Kidney (tissue), 14 donors: Measurements from ENCODE around the gene GPRIN3. TPM values are rescaled to one million over a fixed set of nuclear protein-coding genes. Genes with fewer than 3 reads are reported as not detected.

Source experiments
- DNase-seq, 5 donors: peaks; one replicate each; pipeline ENCODE4 v3.0.0-alpha.2; 2013 to 2020
- FAIRE-seq: peaks from 2 replicates; lab custom pipeline; 2012; peaks lifted over from hg19 to GRCh38; lab: Jason Lieb, UNC
- H3K27ac ChIP-seq, 2 donors: one replicate each; pipeline ENCODE4 v1.7.0; 2013; ENCODE audit warnings: low read depth in 2 of 2, low read length in 2 of 2, inconsistent platforms in 1 of 2
- H3K27me3 ChIP-seq: one replicate; pipeline ENCODE4 v1.7.1; 2013; ENCODE audit warnings: low read length, inconsistent platforms; ENCODE audit not compliant: control insufficient read depth, insufficient read depth
- H3K36me3 ChIP-seq, 3 donors: one replicate each; pipeline versions ENCODE4 v1.7.0 to v1.7.1; 2013; ENCODE audit warnings: low read length in 3 of 3, control low read depth in 1 of 3, inconsistent platforms in 1 of 3; ENCODE audit not compliant: insufficient read depth in 3 of 3, control insufficient read depth in 2 of 3
- H3K4me1 ChIP-seq, 3 donors: one replicate each; pipeline versions ENCODE4 v1.7.0 to v1.7.1; 2013; ENCODE audit warnings: low read length in 3 of 3, inconsistent platforms in 1 of 3, low read depth in 1 of 3; ENCODE audit not compliant: control insufficient read depth in 2 of 3, insufficient read depth in 2 of 3
- H3K4me3 ChIP-seq, 3 donors: one replicate each; pipeline versions ENCODE4 v1.7.0 to v1.8.1; 2013; ENCODE audit warnings: low read length in 3 of 3, control low read depth in 1 of 3, inconsistent platforms in 1 of 3
- H3K9ac ChIP-seq, 3 donors: one replicate each; pipeline versions ENCODE4 v1.7.0 to v1.7.1; 2013; ENCODE audit warnings: low read length in 3 of 3, control low read depth in 1 of 3, inconsistent platforms in 1 of 3
- H3K9me3 ChIP-seq, 3 donors: one replicate each; pipeline versions ENCODE4 v1.7.0 to v1.7.1; 2013; ENCODE audit warnings: low read length in 3 of 3, control low read depth in 1 of 3, inconsistent platforms in 1 of 3; ENCODE audit not compliant: control insufficient read depth in 2 of 3, insufficient read depth in 1 of 3
- intact Hi-C: fragments of 100-400 bp; cut with DNase I; formaldehyde crosslinking; loops from one replicate; pipeline ENCODE4 v1.11.1; 2022
- polyA plus RNA-seq: library from polyadenylated mRNA; stranded (reverse); fragments of 350-450 nt; fragmentation: Illumina TruSeq; extraction: RNeasy Lipid Tissue Mini Kit (QIAGEN cat#74804); gene quantifications from one replicate; pipeline ENCODE4 v1.2.3, GENCODE V29; 2014; ENCODE audit warnings: low read depth, low replicate concordance; ENCODE audit not compliant: insufficient read depth
- total RNA-seq: library from RNA; stranded (reverse); fragmentation: NEBNext Ultra II Directional; extraction: Animal tissue kit (Norgen Biotek cat#: 25700); gene quantifications from one replicate; pipeline ENCODE4 v1.2.1, GENCODE V29; 2021
- TF ChIP-seq, protein P1 (sequence below): IDR thresholded peaks from 3 replicates; pipeline ENCODE4 v1.5.1; 2012; ENCODE audit warnings: mild to moderate bottlenecking, moderate library complexity, borderline replicate concordance; ENCODE audit not compliant: insufficient read depth; ENCODE audit errors: extremely low read depth
- donor health status: control.
- donor health status: control.
- donor health status: control.
- donor health status: control.
- donor health status: control.
- donor health status: DM: yes; HTN: yes; CAD: no.
- donor health status: Normal renal cell carcinoma (clear cell type).

The GPRIN3 gene
- total and polyA plus RNA-seq, 2 donors from 2014 or later: 2.2 to 15.2 TPM

GRCh38 chr4:89259301-89260028, 48.1 kb downstream of the GPRIN3 start:
- Histone ChIP-seq H3K9ac (no peak overlapping the region), H3K4me3 (no peak overlapping the region), H3K9me3 (no peaks in the 10 kb centered on the region), H3K27ac (peak overlapping the region in 1 of 2 donors; percentile 52), H3K27me3 (no peaks in the 10 kb centered on the region), H3K4me1 (peaks cover 0 to 4% (median 0%) of the 10 kb centered on the region in 3 donors), H3K36me3 (no peaks in the 10 kb centered on the region)
- DNase-seq (no peak), FAIRE-seq (no peak)
- intact Hi-C loops: no loop called here
- TF ChIP-seq, protein P1, sequence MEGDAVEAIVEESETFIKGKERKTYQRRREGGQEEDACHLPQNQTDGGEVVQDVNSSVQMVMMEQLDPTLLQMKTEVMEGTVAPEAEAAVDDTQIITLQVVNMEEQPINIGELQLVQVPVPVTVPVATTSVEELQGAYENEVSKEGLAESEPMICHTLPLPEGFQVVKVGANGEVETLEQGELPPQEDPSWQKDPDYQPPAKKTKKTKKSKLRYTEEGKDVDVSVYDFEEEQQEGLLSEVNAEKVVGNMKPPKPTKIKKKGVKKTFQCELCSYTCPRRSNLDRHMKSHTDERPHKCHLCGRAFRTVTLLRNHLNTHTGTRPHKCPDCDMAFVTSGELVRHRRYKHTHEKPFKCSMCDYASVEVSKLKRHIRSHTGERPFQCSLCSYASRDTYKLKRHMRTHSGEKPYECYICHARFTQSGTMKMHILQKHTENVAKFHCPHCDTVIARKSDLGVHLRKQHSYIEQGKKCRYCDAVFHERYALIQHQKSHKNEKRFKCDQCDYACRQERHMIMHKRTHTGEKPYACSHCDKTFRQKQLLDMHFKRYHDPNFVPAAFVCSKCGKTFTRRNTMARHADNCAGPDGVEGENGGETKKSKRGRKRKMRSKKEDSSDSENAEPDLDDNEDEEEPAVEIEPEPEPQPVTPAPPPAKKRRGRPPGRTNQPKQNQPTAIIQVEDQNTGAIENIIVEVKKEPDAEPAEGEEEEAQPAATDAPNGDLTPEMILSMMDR: no peak

GRCh38 chr4:89258506-89258905, 49.1 kb downstream of the GPRIN3 start:
- Histone ChIP-seq H3K9me3 (no peaks in the 10 kb centered on the region), H3K27me3 (no peaks in the 10 kb centered on the region), H3K4me3 (no peak overlapping the region), H3K27ac (no peak overlapping the region), H3K9ac (no peak overlapping the region), H3K4me1 (peaks cover 0 to 4% (median 0%) of the 10 kb centered on the region in 3 donors), H3K36me3 (no peaks in the 10 kb centered on the region)
- TF ChIP-seq, protein P1: no peak
- no peak for FAIRE-seq
- intact Hi-C loops: no loop called here
- DNase-seq: no peak

GRCh38 chr4:89257376-89257775, 50.2 kb downstream of the GPRIN3 start:
- Histone ChIP-seq H3K36me3 (no peaks in the 10 kb centered on the region), H3K4me3 (no peak overlapping the region), H3K4me1 (peaks cover 0 to 6% (median 0%) of the 10 kb centered on the region in 3 donors), H3K9me3 (no peaks in the 10 kb centered on the region), H3K27me3 (no peaks in the 10 kb centered on the region), H3K27ac (no peak overlapping the region), H3K9ac (no peak overlapping the region)
- TF ChIP-seq, protein P1: no peak
- intact Hi-C loops: no loop called here
- DNase-seq: no peak
- FAIRE-seq: no peak
